ENCODE results near the gene CDK5RAP2.
A peak's percentile ranks its signal among the peaks of the same experiment; 100 is the strongest.

CDK5RAP2 gene

GRCh38 chr9:120449566-120449965 is 130.4 kb downstream of the CDK5RAP2 start:
- no peak overlapping the region for H3K27ac ChIP-seq
- TF ChIP-seq CTCF (conservative IDR thresholded peaks at IDR 0.05), result no peak
- TF ChIP-seq ZFX (IDR thresholded peaks at IDR 0.05), result no peak

GRCh38 chr9:120447959-120448500 is 131.9 kb downstream of the CDK5RAP2 start:
- TF ChIP-seq CTCF (conservative IDR thresholded peaks at IDR 0.05) (no peak), ZFX (IDR thresholded peaks at IDR 0.05) (no peak)
- H3K27ac ChIP-seq, result peak overlapping the region; percentile 17

GRCh38 chr9:120446671-120447070 is 133.3 kb downstream of the CDK5RAP2 start:
- peak overlapping the region; percentile 57 for H3K27ac ChIP-seq
- TF ChIP-seq CTCF (conservative IDR thresholded peaks at IDR 0.05), result no peak
- TF ChIP-seq ZFX (IDR thresholded peaks at IDR 0.05), result no peak

GRCh38 chr9:120443976-120444375 is 136.0 kb downstream of the CDK5RAP2 start:
- H3K27ac ChIP-seq, result no peak overlapping the region
- no peak for TF ChIP-seq CTCF (conservative IDR thresholded peaks at IDR 0.05)
- no peak for TF ChIP-seq ZFX (IDR thresholded peaks at IDR 0.05)

- no peak overlapping the region for H3K27ac ChIP-seq
- TF ChIP-seq CTCF (conservative IDR thresholded peaks at IDR 0.05) (no peak), ZFX (IDR thresholded peaks at IDR 0.05) (no peak)
Measured at GRCh38 chr9:120443489-120443888, 136.5 kb downstream of the CDK5RAP2 start.

GRCh38 chr9:120442308-120442995 is 137.5 kb downstream of the CDK5RAP2 start:
- H3K27ac ChIP-seq, result no peak overlapping the region

More at GRCh38 chr9:120442308-120442995, 137.5 kb downstream of the CDK5RAP2 start:
- TF ChIP-seq ZFX (IDR thresholded peaks at IDR 0.05), result no peak
- TF ChIP-seq CTCF (conservative IDR thresholded peaks at IDR 0.05), result no peak

Measured in C4-2B (cell line).